HT-29 (cell line): ENCODE data around the gene KRT83. TPM values are rescaled to one million over a fixed set of nuclear protein-coding genes. Genes with fewer than 3 reads are reported as not detected.
"Not testable (repeated sequence)": the region's sequence is repeated elsewhere in the genome, so short reads cannot be mapped to it uniquely, and the experiment has no call there.

ENCODE experiments used
- DNase-seq: peaks from one replicate; pipeline ENCODE4 v3.0.0-alpha.2; 2015; ENCODE audit warnings: low spot score
- total RNA-seq: library from RNA; depleted of rRNA; stranded (reverse); fragments of >200 nt; shearing (Covaris generic); gene quantifications from 2 replicates; pipeline ENCODE4 v1.2.3, GENCODE V29; 2014

The KRT83 gene
- total RNA-seq, 1 experiment from 2014 or later = 0.94 TPM

GRCh38 chr12:52287816-52288805 lies 33.1 kb downstream of the KRT83 start:
- DNase-seq = not testable (repeated sequence)

- not testable (repeated sequence) for DNase-seq
Observed at GRCh38 chr12:52286857-52287785, 34.1 kb downstream of the KRT83 start.

GRCh38 chr12:52285851-52286530 lies 35.2 kb downstream of the KRT83 start:
- no peak for DNase-seq

- no peak for DNase-seq
Observed at GRCh38 chr12:52285172-52285745, 35.9 kb downstream of the KRT83 start.

- no peak for DNase-seq
Observed at GRCh38 chr12:52284562-52285171, 36.5 kb downstream of the KRT83 start.

GRCh38 chr12:52280796-52281560 lies 40.2 kb downstream of the KRT83 start:
- DNase-seq = peak; percentile 98

GRCh38 chr12:52280319-52280795 lies 40.8 kb downstream of the KRT83 start:
- DNase-seq = peak; percentile 90

GRCh38 chr12:52279422-52280318 lies 41.5 kb downstream of the KRT83 start:
- no peak for DNase-seq

GRCh38 chr12:52278575-52279421 lies 42.4 kb downstream of the KRT83 start:
- DNase-seq = peak; percentile 89

- DNase-seq = peak; percentile 33
Observed at GRCh38 chr12:52277486-52278245, 43.5 kb downstream of the KRT83 start.

- no peak for DNase-seq
Observed at GRCh38 chr12:52275686-52276085, 45.5 kb downstream of the KRT83 start.

- DNase-seq = no peak
Observed at GRCh38 chr12:52274521-52275120, 46.6 kb downstream of the KRT83 start, which contains the start of gene KRT86. Gene KRT86, plus strand, starts transcription at chr12:52274645. Its CDS starts 27,272 bp downstream, at chr12:52301917.

- DNase-seq = no peak
Observed at GRCh38 chr12:52271158-52271557, 50.0 kb downstream of the KRT83 start.

- no peak for DNase-seq
Observed at GRCh38 chr12:52270541-52271070, 50.6 kb downstream of the KRT83 start.

- no peak for DNase-seq
Observed at GRCh38 chr12:52268212-52268611, 53.0 kb downstream of the KRT83 start.

- DNase-seq = no peak
Observed at GRCh38 chr12:52267699-52268098, 53.5 kb downstream of the KRT83 start.
